H1 (cell line): ENCODE data around the gene CARM1. TPM values are rescaled to one million over a fixed set of nuclear protein-coding genes. Genes with fewer than 3 reads are reported as not detected.

Experiments
- CTCF ChIA-PET: fragments of 300-600 bp; sonication (Branson Sonifier 250); formaldehyde crosslinking; loops from one replicate; lab custom pipeline; 2021; ENCODE audit not compliant: partially characterized antibody; lab: Charles Lee
- POLR2A ChIA-PET: fragments of 300-600 bp; sonication (Branson Sonifier 250); formaldehyde crosslinking; loops from one replicate; lab custom pipeline; 2021; ENCODE audit warnings: inconsistent platforms; ENCODE audit not compliant: partially characterized antibody; lab: Charles Lee
- DNase-seq, 2 experiments: peaks; one replicate each; pipeline versions ENCODE4 v3.0.0 to v3.0.0-alpha.2; 2010 to 2022; ENCODE audit warnings: low spot score in 2 of 2, low read depth in 1 of 2, mixed read lengths in 1 of 2
- FAIRE-seq: peaks from 2 replicates; lab custom pipeline; 2011; peaks lifted over from hg19 to GRCh38; lab: Jason Lieb, UNC
- H2AFZ ChIP-seq: 2 replicates; pipeline ENCODE4 v1.8.1; 2012; ENCODE audit warnings: low read length, inconsistent platforms
- H2AK5ac ChIP-seq: 2 replicates; pipeline ENCODE4 v1.6.1; 2013; ENCODE audit warnings: low read depth, low read length
- H2BK120ac ChIP-seq: replicated peaks from 2 replicates; pipeline ENCODE3; 2013; ENCODE audit warnings: low read depth, low read length, inconsistent platforms
- H2BK12ac ChIP-seq: 2 replicates; pipeline ENCODE4 v1.6.1; 2013; ENCODE audit warnings: low read depth, low read length
- H2BK15ac ChIP-seq: 2 replicates; pipeline ENCODE4 v1.6.1; 2013; ENCODE audit warnings: low read length
- H2BK20ac ChIP-seq: 2 replicates; pipeline ENCODE4 v1.6.1; 2013; ENCODE audit warnings: low read length
- H2BK5ac ChIP-seq: 2 replicates; pipeline ENCODE4 v1.6.1; 2013; ENCODE audit warnings: low read depth, low read length
- H3K14ac ChIP-seq: 2 replicates; pipeline ENCODE4 v1.6.1; 2013; ENCODE audit warnings: inconsistent platforms; ENCODE audit not compliant: insufficient read length
- H3K18ac ChIP-seq: 2 replicates; pipeline ENCODE4 v1.6.1; 2013; ENCODE audit warnings: low read length; ENCODE audit errors: extremely low read depth
- H3K23ac ChIP-seq: 2 replicates; pipeline ENCODE4 v1.6.1; 2013; ENCODE audit warnings: inconsistent platforms; ENCODE audit not compliant: insufficient read length
- H3K23me2 ChIP-seq: 2 replicates; pipeline ENCODE4 v1.6.1; 2013; ENCODE audit warnings: low read depth, low read length
- H3K27ac ChIP-seq: 2 replicates; pipeline ENCODE4 v1.6.1; 2011; ENCODE audit warnings: low read depth, low read length, inconsistent platforms
- H3K27me3 ChIP-seq, 4 experiments: replicated peaks in 1 of 4; 1 replicate in 1 of 4; 2 replicates in 3 of 4; pipeline versions ENCODE4 v1.6.1 to v1.8.1; 2011 to 2013; ENCODE audit warnings: low read length in 3 of 4, mild to moderate bottlenecking in 3 of 4, inconsistent platforms in 2 of 4, mixed read lengths in 2 of 4, moderate library complexity in 1 of 4; ENCODE audit not compliant: control insufficient read depth in 3 of 4, insufficient read depth in 3 of 4; ENCODE audit errors: extremely low read depth in 1 of 4
- H3K36me3 ChIP-seq, 4 experiments: 2 replicates each; pipeline versions ENCODE4 v1.6.1 to v1.8.1; 2011 to 2013; ENCODE audit warnings: mild to moderate bottlenecking in 4 of 4, low read length in 3 of 4, moderate library complexity in 2 of 4, control low read depth in 1 of 4, inconsistent platforms in 1 of 4; ENCODE audit not compliant: insufficient read depth in 4 of 4, control insufficient read depth in 2 of 4
- H3K4ac ChIP-seq: replicated peaks from 2 replicates; pipeline ENCODE3; 2013; ENCODE audit warnings: low read length, low read depth, mixed read lengths, inconsistent platforms; ENCODE audit not compliant: insufficient read length
- H3K4me1 ChIP-seq, 4 experiments: replicated peaks in 1 of 4; 1 replicate in 1 of 4; 2 replicates in 3 of 4; pipeline versions ENCODE4 v1.6.1 to v1.8.1; 2011 to 2013; ENCODE audit warnings: low read length in 3 of 4, inconsistent platforms in 2 of 4, mixed read lengths in 1 of 4; ENCODE audit not compliant: insufficient read depth in 4 of 4, control insufficient read depth in 3 of 4
- H3K4me2 ChIP-seq, 2 experiments: 2 replicates each; pipeline versions ENCODE4 v1.6.1 to v1.8.1; 2011 to 2013; ENCODE audit warnings: low read depth in 2 of 2, low read length in 2 of 2, control low read depth in 1 of 2, inconsistent platforms in 1 of 2, mild to moderate bottlenecking in 1 of 2; ENCODE audit not compliant: insufficient read depth in 1 of 2
- H3K4me3 ChIP-seq, 4 experiments: fragments of 200-600, 300-600 bp in 1 of 4; sonication (generic), shearing (Covaris generic), sonication (Bioruptor Twin) in 1 of 4; 2 replicates each; pipeline versions ENCODE4 v1.5.1 to v1.8.1; 2011 to 2016; ENCODE audit warnings: low read length in 4 of 4, low read depth in 3 of 4, control low read depth in 2 of 4, inconsistent platforms in 2 of 4, mild to moderate bottlenecking in 2 of 4, mixed read lengths in 1 of 4, moderate library complexity in 1 of 4; ENCODE audit not compliant: insufficient read depth in 2 of 4; ENCODE audit errors: extremely low read depth in 1 of 4
- H3K56ac ChIP-seq: replicated peaks from 2 replicates; pipeline ENCODE3; 2013; ENCODE audit warnings: low read depth, mild to moderate bottlenecking, mixed read lengths, low read length, inconsistent platforms; ENCODE audit not compliant: insufficient read length
- H3K79me1 ChIP-seq: 2 replicates; pipeline ENCODE4 v1.6.1; 2013; ENCODE audit warnings: low read depth, low read length, control low read depth
- H3K79me2 ChIP-seq, 2 experiments: 2 replicates each; pipeline versions ENCODE4 v1.6.1 to v1.8.1; 2012 to 2013; ENCODE audit warnings: low read length in 2 of 2, mild to moderate bottlenecking in 2 of 2, inconsistent platforms in 1 of 2; ENCODE audit not compliant: insufficient read depth in 2 of 2, control insufficient read depth in 1 of 2
- H3K9ac ChIP-seq, 4 experiments: replicated peaks in 1 of 4; 1 replicate in 1 of 4; 2 replicates in 3 of 4; pipeline versions ENCODE4 v1.6.1 to v1.8.1; 2011 to 2013; ENCODE audit warnings: low read depth in 3 of 4, low read length in 3 of 4, control low read depth in 2 of 4, mild to moderate bottlenecking in 2 of 4, moderate library complexity in 2 of 4, inconsistent platforms in 1 of 4; ENCODE audit errors: extremely low read depth in 1 of 4
- H3K9me3 ChIP-seq, 2 experiments: 2 replicates each; pipeline versions ENCODE4 v1.6.1 to v1.8.1; 2012 to 2013; ENCODE audit warnings: mild to moderate bottlenecking in 2 of 2, moderate library complexity in 2 of 2, control low read depth in 1 of 2, inconsistent platforms in 1 of 2, low read depth in 1 of 2, low read length in 1 of 2, mixed read lengths in 1 of 2; ENCODE audit not compliant: insufficient read depth in 2 of 2
- H4K20me1 ChIP-seq, 2 experiments: replicated peaks in 1 of 2; 2 replicates each; pipeline versions ENCODE3 to v1.8.1; 2011 to 2013; ENCODE audit warnings: inconsistent platforms in 2 of 2, low read length in 2 of 2, mild to moderate bottlenecking in 1 of 2; ENCODE audit not compliant: insufficient read depth in 2 of 2, control insufficient read depth in 1 of 2
- H4K5ac ChIP-seq: 2 replicates; pipeline ENCODE4 v1.6.1; 2013; ENCODE audit warnings: low read length, low read depth, mixed read lengths, inconsistent platforms; ENCODE audit not compliant: insufficient read length
- H4K8ac ChIP-seq: 2 replicates; pipeline ENCODE4 v1.8.0; 2013; ENCODE audit warnings: mild to moderate bottlenecking, moderate library complexity, low read length, inconsistent platforms; ENCODE audit not compliant: insufficient read depth; ENCODE audit errors: extremely low read depth
- H4K91ac ChIP-seq: replicated peaks from 2 replicates; pipeline ENCODE3; 2013; ENCODE audit warnings: low read length, mixed read lengths, inconsistent platforms; ENCODE audit not compliant: insufficient read length
- CBX8 ChIP-seq: fragments of 300-800, 300-1000 bp; sonication (generic); IDR thresholded peaks from 2 replicates; pipeline ENCODE4 v1.7.1; 2016; ENCODE audit warnings: low read depth, low read length, borderline replicate concordance
- E2F6 ChIP-seq: IDR thresholded peaks from 2 replicates; pipeline ENCODE4 v1.6.1; 2012; ENCODE audit warnings: inconsistent platforms
- MAFK ChIP-seq: IDR thresholded peaks from 2 replicates; pipeline ENCODE4 v1.6.1; 2012; ENCODE audit warnings: low read depth, mild to moderate bottlenecking, improper control_type of control experiment, low read length
- MAX ChIP-seq: IDR thresholded peaks from 2 replicates; pipeline ENCODE4 v1.6.1; 2012; ENCODE audit warnings: inconsistent platforms
- NANOG ChIP-seq: IDR thresholded peaks from 2 replicates; pipeline ENCODE4 v1.6.1; 2011; ENCODE audit warnings: low read length, low read depth, mild to moderate bottlenecking, inconsistent platforms; ENCODE audit not compliant: insufficient read depth, poor library complexity, severe bottlenecking
- SAP30 ChIP-seq: fragments of 300-600 bp; sonication (generic); IDR thresholded peaks from 2 replicates; pipeline ENCODE4 v1.7.1; 2012; ENCODE audit warnings: low read length, moderate library complexity, mild to moderate bottlenecking, inconsistent platforms; ENCODE audit not compliant: insufficient read depth, insufficient replicate concordance
- SIN3A ChIP-seq, 2 experiments: IDR thresholded peaks in 1 of 2; conservative IDR thresholded peaks in 1 of 2; 2 replicates each; pipeline ENCODE4 v1.6.1; 2011 to 2012; ENCODE audit warnings: low read length in 2 of 2, improper control_type of control experiment in 1 of 2, low read depth in 1 of 2, mild to moderate bottlenecking in 1 of 2
- SP2 ChIP-seq: IDR thresholded peaks from 2 replicates; pipeline ENCODE4 v1.6.1; 2012; ENCODE audit warnings: mild to moderate bottlenecking, low read length, inconsistent platforms
- SRF ChIP-seq: IDR thresholded peaks from 2 replicates; pipeline ENCODE4 v1.6.1; 2011; ENCODE audit warnings: mild to moderate bottlenecking, low read depth, low read length, moderate library complexity
- SUZ12 ChIP-seq: fragments of 200-600 bp; sonication (generic); IDR thresholded peaks from 2 replicates; pipeline ENCODE4 v1.6.1; 2012; ENCODE audit warnings: mild to moderate bottlenecking, inconsistent platforms, low read length, moderate library complexity, mixed read lengths
- WGBS, 2 experiments: shearing (Covaris generic) in 1 of 2; methylation state at CpG; one replicate each; pipeline versions ENCODE4 v1.1.6 to v1.1.7; 2013 to 2015; ENCODE audit warnings: low lambda C conversion rate in 2 of 2, mixed read lengths in 2 of 2, inconsistent platforms in 1 of 2, low coverage in 1 of 2, missing lambda C conversion rate in 1 of 2; ENCODE audit not compliant: insufficient replicate concordance in 2 of 2, insufficient coverage in 1 of 2, insufficient read length in 1 of 2; ENCODE audit errors: extremely low coverage in 1 of 2, missing lambda C conversion rate in 1 of 2; 5-methylcytosine and 5-hydroxymethylcytosine counted together
- polyA plus RNA-seq, 7 experiments: library from polyadenylated mRNA; depleted of rRNA in 3 of 7; stranded (reverse) in 5 of 7; unstranded in 2 of 7; fragments of >200 nt in 5 of 7; fragments of 200-250 nt in 2 of 7; gene quantifications; 1 replicate in 5 of 7; 2 replicates in 1 of 7; 4 replicates in 1 of 7; pipeline versions ENCODE4 v1.2.1 to v1.2.3, GENCODE V29; 2011 to 2013; ENCODE audit warnings: missing spikeins in 2 of 7, mixed read lengths in 2 of 7
- total RNA-seq: library from RNA; stranded (reverse); fragmentation: NEBNext Ultra II Directional; extraction: Animal tissue kit (Norgen Biotek cat#: 25700); gene quantifications from 2 replicates; pipeline ENCODE4 v1.2.1, GENCODE V29; 2021

The CARM1 gene
- total and polyA plus RNA-seq, 2 of the 8 experiments (the other 6 are each of a cell fraction or from before 2014, with no cell fraction given) = 134 to 164 TPM

- H3K9me3 ChIP-seq = no peaks in the 10 kb centered on the region
- H4K5ac ChIP-seq = no peak overlapping the region
- FAIRE-seq (no peak), DNase-seq (no peak)
- no peak overlapping the region for H2BK120ac ChIP-seq
- H3K4ac ChIP-seq = no peak overlapping the region
- H4K20me1 ChIP-seq = no peaks in the 10 kb centered on the region
- no peaks in the 10 kb centered on the region for H3K36me3 ChIP-seq
- no peak overlapping the region for H2BK15ac ChIP-seq
- H4K91ac ChIP-seq = no peak overlapping the region
- H2AK5ac ChIP-seq = no peak overlapping the region
- no peak overlapping the region for H3K56ac ChIP-seq
- no peak overlapping the region for H3K18ac ChIP-seq
- WGBS, 2 experiments = 91% methylated on average over 18 of the region's 18 CpGs; no CpG with 5 or more reads in 1 of the 2 experiments
- no peak overlapping the region for H3K4me3 ChIP-seq
- no peak overlapping the region for H4K8ac ChIP-seq
- H2BK5ac ChIP-seq = no peak overlapping the region
- no peaks in the 10 kb centered on the region for H3K79me2 ChIP-seq
- H2BK20ac ChIP-seq = no peak overlapping the region
- H3K4me1 ChIP-seq = no peaks in the 10 kb centered on the region
- no peak overlapping the region for H2AFZ ChIP-seq
- no peaks in the 10 kb centered on the region; a peak in 1 of 7 replicates for H3K27me3 ChIP-seq
- CTCF ChIA-PET = interaction anchor here (0.6 to 11.3 kb wide), 20 partner anchors 14 to 459 kb away, joined by 3 to 249 read pairs (median 5); partner anchors contain the start of gene C19orf38
- H3K9ac ChIP-seq = no peak overlapping the region
- no peak overlapping the region for H3K27ac ChIP-seq
- no peaks in the 10 kb centered on the region for H3K79me1 ChIP-seq
- POLR2A ChIA-PET = interaction anchor here (0.6 to 3.1 kb wide), 3 partner anchors 10 to 27 kb away, joined by 3 to 21 read pairs (median 4); partner anchors contain the start of gene TMED1
- no peaks in the 10 kb centered on the region for H3K23me2 ChIP-seq
- H3K23ac ChIP-seq = no peak overlapping the region
- H3K14ac ChIP-seq = no peak overlapping the region
- H2BK12ac ChIP-seq = no peak overlapping the region
- H3K4me2 ChIP-seq = no peak overlapping the region
- TF ChIP-seq NANOG = no peak
- TF ChIP-seq CBX8 = no peak
- no peak for TF ChIP-seq E2F6
- TF ChIP-seq SAP30 = no peak
- TF ChIP-seq SRF = no peak
- TF ChIP-seq SUZ12 = no peak
- TF ChIP-seq MAFK = no peak
- TF ChIP-seq MAX = no peak
- TF ChIP-seq SP2 = no peak
- no peak for TF ChIP-seq SIN3A (conservative IDR thresholded peaks at IDR 0.05 in 1 of 2, IDR thresholded peaks at IDR 0.05 in 1 of 2; ENCODE audit: low read depth in 1 of 2, low read length in 2 of 2)
These were observed 8.1 kb upstream of the CARM1 start for GRCh38 chr19:10863107-10863717.
